Naive B cell (primary cell): ENCODE measurements around the gene HEATR1. TPM values are rescaled to one million over a fixed set of nuclear protein-coding genes. Genes with fewer than 3 reads are reported as not detected.
A peak's percentile ranks its signal among the peaks of the same experiment; 100 is the strongest.

ENCODE experiments used
- ATAC-seq, 2 donors: fragments of 150-1000 bp; cut with Tn5 transposase; 2 replicates each; pipeline ENCODE4 v1.10.0; 2021; ENCODE audit warnings: low read depth in 2 of 2, mild to moderate bottlenecking in 2 of 2, moderate library complexity in 2 of 2
- DNase-seq: peaks from one replicate; pipeline ENCODE4 v3.0.0; 2022
- H3K27ac Mint-ChIP-seq, 6 donors: one replicate each; pipeline ENCODE4 v1.8.0; 2020 to 2022; ENCODE audit warnings: mild to moderate bottlenecking in 6 of 6, mixed read lengths in 6 of 6, moderate library complexity in 5 of 6, inconsistent platforms in 2 of 6
- H3K27me3 Mint-ChIP-seq, 3 donors: one replicate each; pipeline ENCODE4 v1.8.0; 2021 to 2022; ENCODE audit warnings: mixed read lengths in 3 of 3, mild to moderate bottlenecking in 1 of 3
- H3K36me3 Mint-ChIP-seq, 2 donors: one replicate each; pipeline ENCODE4 v1.8.0; 2020 to 2022; ENCODE audit warnings: mixed read lengths in 2 of 2, inconsistent platforms in 1 of 2, mild to moderate bottlenecking in 1 of 2
- H3K4me1 Mint-ChIP-seq, 3 donors: one replicate each; pipeline ENCODE4 v1.8.0; 2020 to 2022; ENCODE audit warnings: mixed read lengths in 3 of 3, inconsistent platforms in 1 of 3, mild to moderate bottlenecking in 1 of 3, moderate library complexity in 1 of 3
- H3K4me3 Mint-ChIP-seq, 8 donors: one replicate each; pipeline ENCODE4 v1.8.0; 2020 to 2022; ENCODE audit warnings: mild to moderate bottlenecking in 8 of 8, mixed read lengths in 8 of 8, moderate library complexity in 8 of 8, inconsistent platforms in 2 of 8
- H3K9me3 Mint-ChIP-seq, 7 donors: one replicate each; pipeline ENCODE4 v1.8.0; 2020 to 2022; ENCODE audit warnings: mixed read lengths in 7 of 7, mild to moderate bottlenecking in 5 of 7, inconsistent platforms in 2 of 7, moderate library complexity in 1 of 7
- polyA plus RNA-seq, 6 donors: library from polyadenylated mRNA; unstranded; fragments of 300-500 nt; fragmentation: Illumina TruSeq; gene quantifications; one replicate each; pipeline ENCODE4 v1.2.3, GENCODE V29; 2021; ENCODE audit warnings: low read depth in 6 of 6

Gene HEATR1
- polyA plus RNA-seq, 6 donors from 2014 or later, result 4.6 to 16.9 (median 11.7) TPM

- no peaks in the 10 kb centered on the region for H3K27me3 Mint-ChIP-seq
- no peak for DNase-seq
- no peak overlapping the region for H3K27ac Mint-ChIP-seq
- H3K36me3 Mint-ChIP-seq, result peaks cover 26 to 36% of the 10 kb centered on the region in 2 donors
- H3K9me3 Mint-ChIP-seq, result no peaks in the 10 kb centered on the region
- ATAC-seq, result no peak
- no peaks in the 10 kb centered on the region for H3K4me1 Mint-ChIP-seq
- no peak overlapping the region for H3K4me3 Mint-ChIP-seq
Measured at GRCh38 chr1:236568285-236568894, 35.9 kb downstream of the HEATR1 start.

GRCh38 chr1:236565530-236565929 is 38.8 kb downstream of the HEATR1 start:
- no peaks in the 10 kb centered on the region for H3K27me3 Mint-ChIP-seq
- H3K27ac Mint-ChIP-seq, result peak overlapping the region in 2 of 6 donors; percentile 54 to 59
- H3K4me3 Mint-ChIP-seq, result no peak overlapping the region
- no peaks in the 10 kb centered on the region for H3K4me1 Mint-ChIP-seq
- ATAC-seq (no peak), DNase-seq (no peak)
- H3K36me3 Mint-ChIP-seq, result peaks cover 27 to 28% of the 10 kb centered on the region in 2 donors
- no peaks in the 10 kb centered on the region for H3K9me3 Mint-ChIP-seq

- Mint-ChIP-seq H3K27me3 (no peaks in the 10 kb centered on the region), H3K4me3 (no peak overlapping the region), H3K36me3 (peaks cover 36 to 38% of the 10 kb centered on the region in 2 donors), H3K4me1 (no peaks in the 10 kb centered on the region), H3K9me3 (no peaks in the 10 kb centered on the region), H3K27ac (peak overlapping the region in 1 of 6 donors; percentile 29)
- DNase-seq, result no peak
- ATAC-seq, result no peak
Measured at GRCh38 chr1:236561976-236562375, 42.3 kb downstream of the HEATR1 start.

- Mint-ChIP-seq H3K27me3 (no peaks in the 10 kb centered on the region), H3K4me3 (no peak overlapping the region), H3K36me3 (peaks cover 34 to 38% of the 10 kb centered on the region in 2 donors), H3K27ac (no peak overlapping the region), H3K9me3 (no peaks in the 10 kb centered on the region), H3K4me1 (peaks cover 0 to 5% (median 0%) of the 10 kb centered on the region in 3 donors)
- ATAC-seq (no peak), DNase-seq (no peak)
Measured at GRCh38 chr1:236560213-236560771, 44.0 kb downstream of the HEATR1 start.

GRCh38 chr1:236558846-236559245 is 45.5 kb downstream of the HEATR1 start:
- DNase-seq, result no peak
- Mint-ChIP-seq H3K4me3 (peak overlapping the region in 1 of 8 donors; percentile 35), H3K4me1 (peaks cover 0 to 5% (median 0%) of the 10 kb centered on the region in 3 donors), H3K36me3 (peaks cover 33 to 34% of the 10 kb centered on the region in 2 donors), H3K9me3 (no peaks in the 10 kb centered on the region), H3K27me3 (no peaks in the 10 kb centered on the region), H3K27ac (peak overlapping the region in 1 of 6 donors; percentile 29)
- ATAC-seq, result no peak

- Mint-ChIP-seq H3K9me3 (no peaks in the 10 kb centered on the region), H3K4me1 (peaks cover 0 to 5% (median 0%) of the 10 kb centered on the region in 3 donors), H3K4me3 (no peak overlapping the region), H3K27me3 (no peaks in the 10 kb centered on the region), H3K27ac (peak overlapping the region in 2 of 6 donors; percentile 56 to 58), H3K36me3 (peaks cover 33 to 34% of the 10 kb centered on the region in 2 donors)
- ATAC-seq, result no peak
- no peak for DNase-seq
Measured at GRCh38 chr1:236558081-236558480, 46.2 kb downstream of the HEATR1 start.

- DNase-seq (no peak), ATAC-seq (no peak)
- Mint-ChIP-seq H3K27me3 (no peaks in the 10 kb centered on the region), H3K4me3 (no peak overlapping the region), H3K4me1 (peaks cover 0 to 5% (median 0%) of the 10 kb centered on the region in 3 donors), H3K9me3 (no peaks in the 10 kb centered on the region), H3K27ac (peak overlapping the region in 1 of 6 donors; percentile 84), H3K36me3 (peaks cover 31 to 34% of the 10 kb centered on the region in 2 donors)
Measured at GRCh38 chr1:236556606-236557005, 47.7 kb downstream of the HEATR1 start.

GRCh38 chr1:236553370-236553769 is 50.9 kb downstream of the HEATR1 start:
- H3K27ac Mint-ChIP-seq, result peak overlapping the region in 1 of 6 donors; percentile 42
- no peaks in the 10 kb centered on the region for H3K9me3 Mint-ChIP-seq
- peaks cover 30 to 43% of the 10 kb centered on the region in 2 donors for H3K36me3 Mint-ChIP-seq
- H3K4me1 Mint-ChIP-seq, result peaks cover 0 to 5% (median 0%) of the 10 kb centered on the region in 3 donors
- no peaks in the 10 kb centered on the region for H3K27me3 Mint-ChIP-seq
- ATAC-seq, result no peak
- no peak overlapping the region for H3K4me3 Mint-ChIP-seq
- DNase-seq, result no peak

- peaks cover 0 to 5% (median 0%) of the 10 kb centered on the region in 3 donors for H3K4me1 Mint-ChIP-seq
- peak overlapping the region in 2 of 6 donors; percentile 29 to 41 for H3K27ac Mint-ChIP-seq
- no peak for ATAC-seq
- H3K9me3 Mint-ChIP-seq, result no peaks in the 10 kb centered on the region
- no peaks in the 10 kb centered on the region for H3K27me3 Mint-ChIP-seq
- peaks cover 26 to 46% of the 10 kb centered on the region in 2 donors for H3K36me3 Mint-ChIP-seq
- no peak for DNase-seq
- H3K4me3 Mint-ChIP-seq, result no peak overlapping the region
Measured at GRCh38 chr1:236552901-236553300, 51.4 kb downstream of the HEATR1 start.

GRCh38 chr1:236552096-236552495 is 52.2 kb downstream of the HEATR1 start:
- Mint-ChIP-seq H3K9me3 (no peaks in the 10 kb centered on the region), H3K27me3 (no peaks in the 10 kb centered on the region), H3K4me1 (peaks cover 0 to 5% (median 0%) of the 10 kb centered on the region in 3 donors), H3K36me3 (peaks cover 30 to 53% of the 10 kb centered on the region in 2 donors), H3K27ac (peak overlapping the region in 3 of 6 donors; percentile 12 to 61 (median 53)), H3K4me3 (no peak overlapping the region)
- DNase-seq, result no peak
- no peak for ATAC-seq

- Mint-ChIP-seq H3K36me3 (peaks cover 37 to 54% of the 10 kb centered on the region in 2 donors), H3K4me1 (peaks cover 3 to 9% (median 9%) of the 10 kb centered on the region in 3 donors), H3K27ac (peak overlapping the region in 5 of 6 donors; percentile 8 to 66 (median 47)), H3K4me3 (no peak overlapping the region), H3K9me3 (no peaks in the 10 kb centered on the region), H3K27me3 (no peaks in the 10 kb centered on the region)
- DNase-seq (no peak), ATAC-seq (no peak)
Measured at GRCh38 chr1:236550961-236551851, 53.1 kb downstream of the HEATR1 start.

GRCh38 chr1:236548452-236548851 is 55.9 kb downstream of the HEATR1 start:
- peak overlapping the region in 5 of 6 donors; percentile 35 to 74 (median 66) for H3K27ac Mint-ChIP-seq
- DNase-seq (no peak), ATAC-seq (no peak)
- H3K27me3 Mint-ChIP-seq, result no peaks in the 10 kb centered on the region
- H3K4me1 Mint-ChIP-seq, result peaks cover 10 to 23% (median 13%) of the 10 kb centered on the region in 3 donors
- peaks cover 43 to 51% of the 10 kb centered on the region in 2 donors for H3K36me3 Mint-ChIP-seq
- H3K4me3 Mint-ChIP-seq, result no peak overlapping the region
- no peaks in the 10 kb centered on the region for H3K9me3 Mint-ChIP-seq

- ATAC-seq, result peak; percentile 88 to 90
- H3K9me3 Mint-ChIP-seq, result no peaks in the 10 kb centered on the region
- H3K27ac Mint-ChIP-seq, result peak overlapping the region; percentile 1 to 91 (median 76)
- DNase-seq, result peak; percentile 7
- peaks cover 10 to 23% (median 13%) of the 10 kb centered on the region in 3 donors for H3K4me1 Mint-ChIP-seq
- no peaks in the 10 kb centered on the region for H3K27me3 Mint-ChIP-seq
- H3K4me3 Mint-ChIP-seq, result peak overlapping the region in 2 of 8 donors; percentile 12 to 25
- peaks cover 46 to 54% of the 10 kb centered on the region in 2 donors for H3K36me3 Mint-ChIP-seq
Measured at GRCh38 chr1:236545621-236546169, 58.6 kb downstream of the HEATR1 start.
